H9 (cell line): Measurements from ENCODE around the gene PRPF19. TPM values are rescaled to one million over a fixed set of nuclear protein-coding genes. Genes with fewer than 3 reads are reported as not detected.

ENCODE experiments used
- DNase-seq: peaks from one replicate; pipeline ENCODE4 v3.0.0-alpha.2; 2017
- H2AFZ ChIP-seq: one replicate; pipeline ENCODE4 v1.6.1; 2013; ENCODE audit warnings: mild to moderate bottlenecking, low read length, control low read depth, moderate library complexity
- H2AK5ac ChIP-seq: 2 replicates; pipeline ENCODE4 v1.6.1; 2013; ENCODE audit warnings: low read length, control low read depth, mixed read lengths; ENCODE audit not compliant: insufficient read length
- H2BK120ac ChIP-seq: one replicate; pipeline ENCODE4 v1.6.1; 2013; ENCODE audit warnings: low read depth, mild to moderate bottlenecking, low read length, control low read depth, inconsistent platforms; ENCODE audit not compliant: poor library complexity, severe bottlenecking
- H2BK12ac ChIP-seq: 2 replicates; pipeline ENCODE4 v1.6.1; 2013; ENCODE audit warnings: low read length, control low read depth, mixed read lengths, low read depth; ENCODE audit not compliant: insufficient read length
- H2BK15ac ChIP-seq: 2 replicates; pipeline ENCODE4 v1.6.1; 2013; ENCODE audit warnings: low read depth, low read length, control low read depth
- H2BK20ac ChIP-seq: one replicate; pipeline ENCODE4 v1.6.1; 2013; ENCODE audit warnings: low read depth, mild to moderate bottlenecking, low read length, control low read depth, inconsistent platforms; ENCODE audit not compliant: poor library complexity, severe bottlenecking
- H2BK5ac ChIP-seq: 2 replicates; pipeline ENCODE4 v1.6.1; 2013; ENCODE audit warnings: low read length, control low read depth, mixed read lengths; ENCODE audit not compliant: insufficient read length
- H3K14ac ChIP-seq: 2 replicates; pipeline ENCODE4 v1.6.1; 2013; ENCODE audit warnings: low read length, control low read depth; ENCODE audit not compliant: insufficient read depth
- H3K18ac ChIP-seq: 2 replicates; pipeline ENCODE4 v1.6.1; 2013; ENCODE audit warnings: low read depth, mild to moderate bottlenecking, mixed read lengths, low read length, control low read depth; ENCODE audit not compliant: insufficient read length
- H3K23ac ChIP-seq: 2 replicates; pipeline ENCODE4 v1.6.1; 2013; ENCODE audit warnings: low read length, control low read depth, mixed read lengths, low read depth; ENCODE audit not compliant: insufficient read length
- H3K23me2 ChIP-seq: 2 replicates; pipeline ENCODE4 v1.6.1; 2013; ENCODE audit warnings: low read depth, mild to moderate bottlenecking, mixed read lengths, low read length, control low read depth; ENCODE audit not compliant: insufficient read length, poor library complexity, severe bottlenecking
- H3K27ac ChIP-seq: 2 replicates; pipeline ENCODE4 v1.5.1; 2013; ENCODE audit warnings: low read length, control low read depth, mixed read lengths, low read depth; ENCODE audit not compliant: insufficient read length
- H3K27me3 ChIP-seq: 2 replicates; pipeline ENCODE4 v1.6.1; 2013; ENCODE audit warnings: low read length, control low read depth, inconsistent platforms; ENCODE audit not compliant: insufficient read depth
- H3K4ac ChIP-seq: 2 replicates; pipeline ENCODE4 v1.6.1; 2013; ENCODE audit warnings: low read depth, mild to moderate bottlenecking, control low read depth, inconsistent platforms, low read length, moderate library complexity
- H3K4me1 ChIP-seq: 2 replicates; pipeline ENCODE4 v1.6.1; 2013; ENCODE audit warnings: low read length, control low read depth, inconsistent platforms; ENCODE audit not compliant: insufficient read depth
- H3K4me2 ChIP-seq: 2 replicates; pipeline ENCODE4 v1.6.1; 2013; ENCODE audit warnings: low read length, control low read depth, mixed read lengths; ENCODE audit not compliant: insufficient read length, insufficient read depth
- H3K56ac ChIP-seq: 2 replicates; pipeline ENCODE4 v1.6.1; 2013; ENCODE audit warnings: low read depth, mild to moderate bottlenecking, mixed read lengths, low read length, control low read depth; ENCODE audit not compliant: insufficient read length
- H3K79me1 ChIP-seq: 2 replicates; pipeline ENCODE4 v1.6.1; 2013; ENCODE audit warnings: low read depth, mild to moderate bottlenecking, moderate library complexity, low read length, control low read depth, inconsistent platforms; ENCODE audit not compliant: insufficient read depth, poor library complexity, severe bottlenecking
- H3K79me2 ChIP-seq: 2 replicates; pipeline ENCODE4 v1.6.1; 2013; ENCODE audit warnings: low read length, control low read depth, inconsistent platforms; ENCODE audit not compliant: insufficient read depth
- H3K9ac ChIP-seq: 2 replicates; pipeline ENCODE4 v1.6.1; 2013; ENCODE audit warnings: low read length, control low read depth, mixed read lengths; ENCODE audit not compliant: insufficient read length; ENCODE audit errors: extremely low read depth
- H3K9me3 ChIP-seq: one replicate; pipeline ENCODE4 v1.6.1; 2013; ENCODE audit warnings: low read depth, low read length, inconsistent platforms; ENCODE audit not compliant: control insufficient read depth
- H3T11ph ChIP-seq: one replicate; pipeline ENCODE4 v1.6.1; 2013; ENCODE audit warnings: mild to moderate bottlenecking, low read length, control low read depth, inconsistent platforms
- H4K20me1 ChIP-seq: one replicate; pipeline ENCODE4 v1.6.1; 2013; ENCODE audit not compliant: control insufficient read depth, insufficient read length, insufficient read depth
- H4K5ac ChIP-seq: 2 replicates; pipeline ENCODE4 v1.6.1; 2013; ENCODE audit warnings: low read depth, mild to moderate bottlenecking, mixed read lengths, low read length, control low read depth; ENCODE audit not compliant: insufficient read length
- H4K8ac ChIP-seq: replicated peaks from 2 replicates; pipeline ENCODE4 v1.6.1; 2013; ENCODE audit warnings: low read length, control low read depth, mixed read lengths, low read depth; ENCODE audit not compliant: insufficient read length
- H4K91ac ChIP-seq: 2 replicates; pipeline ENCODE4 v1.6.1; 2013; ENCODE audit warnings: low read depth, mild to moderate bottlenecking, moderate library complexity, mixed read lengths, low read length, control low read depth; ENCODE audit not compliant: insufficient read length
- H3K27ac Mint-ChIP-seq, 3 experiments: 2 replicates in 2 of 3; 3 replicates in 1 of 3; pipeline ENCODE4 v1.8.0; 2020 to 2021; ENCODE audit warnings: mixed read lengths in 3 of 3, mild to moderate bottlenecking in 1 of 3, moderate library complexity in 1 of 3
- H3K27me3 Mint-ChIP-seq: 2 replicates; pipeline ENCODE4 v1.8.0; 2021; ENCODE audit warnings: low read depth, mild to moderate bottlenecking, moderate library complexity, mixed read lengths
- H3K36me3 Mint-ChIP-seq, 3 experiments: 2 replicates in 2 of 3; 3 replicates in 1 of 3; pipeline ENCODE4 v1.8.0; 2020 to 2021; ENCODE audit warnings: low read depth in 3 of 3, mixed read lengths in 3 of 3; ENCODE audit not compliant: insufficient read depth in 1 of 3
- H3K4me1 Mint-ChIP-seq, 2 experiments: 2 replicates each; pipeline ENCODE4 v1.8.0; 2020; ENCODE audit warnings: mixed read lengths in 2 of 2
- H3K4me3 Mint-ChIP-seq, 2 experiments: 2 replicates in 1 of 2; 3 replicates in 1 of 2; pipeline ENCODE4 v1.8.0; 2020 to 2021; ENCODE audit warnings: mild to moderate bottlenecking in 2 of 2, mixed read lengths in 2 of 2, moderate library complexity in 1 of 2
- H3K9me3 Mint-ChIP-seq, 2 experiments: 2 replicates in 1 of 2; 3 replicates in 1 of 2; pipeline ENCODE4 v1.8.0; 2020; ENCODE audit warnings: mild to moderate bottlenecking in 2 of 2, mixed read lengths in 2 of 2, moderate library complexity in 1 of 2
- CTCF ChIP-seq: fragments of 200-600 bp; sonication (generic); conservative IDR thresholded peaks from 3 replicates; pipeline ENCODE4 v1.8.0; 2021; ENCODE audit warnings: antibody characterized with exemption, mild to moderate bottlenecking
- WGBS: extraction: QIAGEN DNeasy Blood & Tissue Kit; methylation state at CpG from one replicate; pipeline ENCODE4 v1.1.7; 2013; ENCODE audit warnings: missing lambda C conversion rate, low lambda C conversion rate, mixed read lengths; ENCODE audit not compliant: insufficient read length; ENCODE audit errors: extremely low coverage; 5-methylcytosine and 5-hydroxymethylcytosine counted together
- total RNA-seq: library from RNA; stranded (reverse); gene quantifications from 2 replicates; pipeline ENCODE4 v1.2.1, GENCODE V29; 2021

Gene PRPF19
- total RNA-seq, 1 experiment from 2014 or later = 130 TPM

- Mint-ChIP-seq H3K27ac (no peak overlapping the region), H3K4me3 (no peak overlapping the region), H3K9me3 (no peaks in the 10 kb centered on the region), H3K4me1 (peaks cover 7 to 15% of the 10 kb centered on the region in 2 experiments), H3K27me3 (no peaks in the 10 kb centered on the region), H3K36me3 (peaks cover 42 to 76% (median 64%) of the 10 kb centered on the region in 3 experiments; a peak in 6 of 7 replicates)
- Histone ChIP-seq H3K23ac (no peak overlapping the region), H3K18ac (no peak overlapping the region), H4K20me1 (peaks cover 2% of the 10 kb centered on the region), H3K27me3 (no peaks in the 10 kb centered on the region), H3K56ac (no peak overlapping the region), H2BK5ac (no peak overlapping the region), H3K4me1 (peaks cover 3% of the 10 kb centered on the region; the same call in 1 of the 2 replicates), H2BK20ac (no peak overlapping the region), H3K23me2 (peaks cover 4% of the 10 kb centered on the region), H2BK120ac (no peak overlapping the region), H3K79me1 (peaks cover 5% of the 10 kb centered on the region), H2AFZ (no peak overlapping the region), H3T11ph (no peak overlapping the region), H2BK15ac (no peak overlapping the region), H3K9ac (no peak overlapping the region), H4K8ac (no peak overlapping the region), H3K9me3 (no peaks in the 10 kb centered on the region), H4K91ac (no peak overlapping the region), H3K14ac (no peak overlapping the region), H3K27ac (no peak overlapping the region), H3K4me2 (no peak overlapping the region), H3K4ac (no peak overlapping the region), H2BK12ac (no peak overlapping the region), H3K79me2 (peaks cover 18% of the 10 kb centered on the region; the same call in 1 of the 2 replicates), H2AK5ac (no peak overlapping the region), H4K5ac (no peak overlapping the region)
- WGBS = no CpG with 5 or more reads among the region's 13 CpGs
- no peak for TF ChIP-seq CTCF
- DNase-seq = no peak
These were observed 5.5 kb downstream of the PRPF19 start for GRCh38 chr11:60900673-60901404.
